PFSK-1 (cell line): Measurements from ENCODE around the gene CTRB1.

Experiments
- FOXP2 ChIP-seq: optimal IDR thresholded peaks from 2 replicates; pipeline ENCODE3; 2011; ENCODE audit warnings: borderline replicate concordance, control low read depth, inconsistent platforms; ENCODE audit not compliant: insufficient read depth; ENCODE audit errors: extremely low read length, extremely low read depth
- POLR2AphosphoS5 ChIP-seq: IDR thresholded peaks from 2 replicates; pipeline ENCODE4 v1.6.1; 2012; ENCODE audit warnings: low read depth, mild to moderate bottlenecking, control low read depth, low read length, moderate library complexity
- SIN3A ChIP-seq: IDR thresholded peaks from 2 replicates; pipeline ENCODE4 v1.6.1; 2012; ENCODE audit warnings: mild to moderate bottlenecking, low read length, moderate library complexity, borderline replicate concordance; ENCODE audit not compliant: insufficient read depth
- TAF1 ChIP-seq: IDR thresholded peaks from 2 replicates; pipeline ENCODE4 v1.6.1; 2012; ENCODE audit warnings: low read length, control low read depth, borderline replicate concordance; ENCODE audit not compliant: insufficient read depth
- TF ChIP-seq, protein P1 (sequence below), 2 experiments: IDR thresholded peaks; 2 replicates each; pipeline versions ENCODE4 v1.6.1 to v1.8.0; 2011 to 2012; ENCODE audit warnings: low read depth in 2 of 2, low read length in 2 of 2, control low read depth in 1 of 2, inconsistent platforms in 1 of 2, mild to moderate bottlenecking in 1 of 2, moderate library complexity in 1 of 2; ENCODE audit not compliant: insufficient read depth in 1 of 2

Gene CTRB1

DNA sequence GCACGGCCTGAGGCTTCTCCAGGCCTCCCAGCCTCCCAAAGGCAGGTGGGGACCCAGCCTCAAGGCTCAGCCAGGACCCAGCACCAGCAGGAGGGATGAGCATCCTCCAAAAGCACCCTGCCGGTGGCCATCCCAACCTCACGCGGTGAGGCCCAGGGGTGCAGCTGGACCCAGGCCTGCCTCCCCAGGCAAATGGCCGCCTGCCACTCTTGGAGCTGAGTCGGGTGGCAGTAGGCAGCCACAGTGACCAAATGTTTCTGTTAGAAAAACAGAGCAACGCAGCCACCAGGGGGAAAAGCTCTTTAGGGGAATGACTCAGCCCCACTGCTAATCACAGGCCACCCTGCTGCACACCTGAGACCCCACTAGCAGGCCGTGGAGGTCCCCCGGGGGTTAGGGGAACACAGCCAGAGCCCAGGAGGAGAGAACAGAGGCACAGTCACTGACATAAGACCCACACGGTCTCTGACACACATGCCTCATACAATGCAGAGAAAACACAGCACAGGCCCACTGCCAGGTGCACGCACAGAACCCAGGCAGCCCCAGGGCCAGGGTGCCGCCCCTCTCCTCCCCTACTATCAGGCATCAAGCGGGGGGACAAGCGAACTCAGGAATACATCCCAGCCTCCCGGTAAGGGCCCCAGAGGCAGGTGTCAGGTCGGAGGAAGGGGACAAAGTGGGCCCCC, 20.2 kb downstream of the CTRB1 start:
- no peak for TF ChIP-seq FOXP2
- TF ChIP-seq, protein P1, sequence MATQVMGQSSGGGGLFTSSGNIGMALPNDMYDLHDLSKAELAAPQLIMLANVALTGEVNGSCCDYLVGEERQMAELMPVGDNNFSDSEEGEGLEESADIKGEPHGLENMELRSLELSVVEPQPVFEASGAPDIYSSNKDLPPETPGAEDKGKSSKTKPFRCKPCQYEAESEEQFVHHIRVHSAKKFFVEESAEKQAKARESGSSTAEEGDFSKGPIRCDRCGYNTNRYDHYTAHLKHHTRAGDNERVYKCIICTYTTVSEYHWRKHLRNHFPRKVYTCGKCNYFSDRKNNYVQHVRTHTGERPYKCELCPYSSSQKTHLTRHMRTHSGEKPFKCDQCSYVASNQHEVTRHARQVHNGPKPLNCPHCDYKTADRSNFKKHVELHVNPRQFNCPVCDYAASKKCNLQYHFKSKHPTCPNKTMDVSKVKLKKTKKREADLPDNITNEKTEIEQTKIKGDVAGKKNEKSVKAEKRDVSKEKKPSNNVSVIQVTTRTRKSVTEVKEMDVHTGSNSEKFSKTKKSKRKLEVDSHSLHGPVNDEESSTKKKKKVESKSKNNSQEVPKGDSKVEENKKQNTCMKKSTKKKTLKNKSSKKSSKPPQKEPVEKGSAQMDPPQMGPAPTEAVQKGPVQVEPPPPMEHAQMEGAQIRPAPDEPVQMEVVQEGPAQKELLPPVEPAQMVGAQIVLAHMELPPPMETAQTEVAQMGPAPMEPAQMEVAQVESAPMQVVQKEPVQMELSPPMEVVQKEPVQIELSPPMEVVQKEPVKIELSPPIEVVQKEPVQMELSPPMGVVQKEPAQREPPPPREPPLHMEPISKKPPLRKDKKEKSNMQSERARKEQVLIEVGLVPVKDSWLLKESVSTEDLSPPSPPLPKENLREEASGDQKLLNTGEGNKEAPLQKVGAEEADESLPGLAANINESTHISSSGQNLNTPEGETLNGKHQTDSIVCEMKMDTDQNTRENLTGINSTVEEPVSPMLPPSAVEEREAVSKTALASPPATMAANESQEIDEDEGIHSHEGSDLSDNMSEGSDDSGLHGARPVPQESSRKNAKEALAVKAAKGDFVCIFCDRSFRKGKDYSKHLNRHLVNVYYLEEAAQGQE (IDR thresholded peaks at IDR 0.05; ENCODE audit: insufficient read depth in 1 of 2, low read depth in 2 of 2, low read length in 2 of 2), result no peak
- TF ChIP-seq SIN3A, result no peak
- TF ChIP-seq POLR2AphosphoS5, result no peak
- no peak for TF ChIP-seq TAF1

DNA sequence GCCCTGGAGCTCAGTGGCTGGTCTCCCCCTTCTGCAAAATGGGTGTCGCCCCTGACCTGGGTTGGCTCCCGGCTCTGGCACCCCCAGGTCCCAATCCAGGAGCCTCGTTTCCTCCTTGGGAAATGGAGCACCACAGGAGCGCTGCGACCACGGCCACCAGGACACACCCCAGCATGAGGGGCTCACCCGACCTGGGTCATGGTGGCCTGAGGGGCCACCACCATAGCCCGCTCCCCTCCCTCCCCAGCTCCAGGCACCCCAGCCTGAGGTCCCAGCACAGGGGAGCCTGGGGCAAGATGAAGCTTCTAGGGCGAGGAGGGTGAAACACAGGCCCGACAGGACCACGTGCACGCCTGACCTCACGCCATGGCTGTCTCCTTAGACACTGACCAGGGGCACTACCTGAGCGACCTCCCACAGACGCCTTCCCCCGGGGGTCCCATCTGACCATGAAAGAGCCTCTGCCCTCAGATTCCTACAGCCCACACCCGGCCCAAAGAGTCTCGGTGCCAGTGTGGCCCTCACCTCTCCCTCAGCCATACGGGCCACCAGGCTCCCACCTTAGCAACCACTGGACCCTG, 20.8 kb downstream of the CTRB1 start:
- no peak for TF ChIP-seq TAF1
- TF ChIP-seq SIN3A, result no peak
- TF ChIP-seq, protein P1 (IDR thresholded peaks at IDR 0.05; ENCODE audit: insufficient read depth in 1 of 2, low read depth in 2 of 2, low read length in 2 of 2), result no peak
- TF ChIP-seq FOXP2, result no peak
- TF ChIP-seq POLR2AphosphoS5, result no peak

DNA sequence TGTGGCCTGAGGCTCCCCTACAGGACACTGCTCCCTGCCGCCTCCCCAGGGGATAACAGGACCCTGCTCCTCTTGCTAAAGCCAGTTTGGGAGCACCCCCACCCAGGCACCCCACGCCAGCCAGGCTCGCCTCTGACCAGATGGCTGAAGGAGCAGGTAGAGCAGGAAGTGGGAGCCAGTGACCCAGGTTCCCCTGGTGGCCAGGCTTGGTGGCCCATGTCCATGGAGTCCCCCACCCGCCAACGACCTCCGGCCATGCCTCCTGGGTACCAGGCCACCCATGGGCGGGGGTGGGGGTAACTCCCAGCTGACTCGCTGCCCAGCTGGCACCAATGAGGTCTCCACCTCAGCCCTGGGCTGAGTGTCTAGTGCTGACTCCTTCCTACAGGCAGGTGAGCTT, 22.6 kb downstream of the CTRB1 start:
- no peak for TF ChIP-seq SIN3A
- TF ChIP-seq, protein P1 (IDR thresholded peaks at IDR 0.05; ENCODE audit: insufficient read depth in 1 of 2, low read depth in 2 of 2, low read length in 2 of 2), result no peak
- TF ChIP-seq POLR2AphosphoS5, result no peak; the same call in 1 of the 2 replicates
- no peak for TF ChIP-seq TAF1
- no peak for TF ChIP-seq FOXP2

DNA sequence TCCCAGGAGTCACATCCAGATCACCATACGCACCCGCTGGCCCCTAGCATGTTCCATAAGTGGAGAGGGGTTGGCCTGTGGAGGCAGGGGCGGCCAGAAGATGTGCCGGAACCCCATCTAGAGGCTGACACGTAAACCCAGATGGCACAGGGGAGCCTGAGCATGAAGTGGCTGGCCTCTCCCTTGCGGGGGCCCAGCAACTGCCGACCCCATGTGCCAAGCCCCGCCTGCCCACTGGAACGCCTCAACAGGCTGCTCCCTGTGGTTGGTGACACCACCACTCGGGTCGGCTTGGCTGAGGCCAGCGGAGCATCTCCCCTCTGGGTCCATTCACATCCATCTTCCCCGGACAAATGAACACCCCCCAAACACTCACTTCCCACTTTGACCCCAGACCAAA, 23.2 kb downstream of the CTRB1 start:
- TF ChIP-seq POLR2AphosphoS5, result no peak
- TF ChIP-seq SIN3A, result no peak
- TF ChIP-seq FOXP2, result no peak
- TF ChIP-seq, protein P1 (IDR thresholded peaks at IDR 0.05; ENCODE audit: insufficient read depth in 1 of 2, low read depth in 2 of 2, low read length in 2 of 2), result no peak
- no peak for TF ChIP-seq TAF1

DNA sequence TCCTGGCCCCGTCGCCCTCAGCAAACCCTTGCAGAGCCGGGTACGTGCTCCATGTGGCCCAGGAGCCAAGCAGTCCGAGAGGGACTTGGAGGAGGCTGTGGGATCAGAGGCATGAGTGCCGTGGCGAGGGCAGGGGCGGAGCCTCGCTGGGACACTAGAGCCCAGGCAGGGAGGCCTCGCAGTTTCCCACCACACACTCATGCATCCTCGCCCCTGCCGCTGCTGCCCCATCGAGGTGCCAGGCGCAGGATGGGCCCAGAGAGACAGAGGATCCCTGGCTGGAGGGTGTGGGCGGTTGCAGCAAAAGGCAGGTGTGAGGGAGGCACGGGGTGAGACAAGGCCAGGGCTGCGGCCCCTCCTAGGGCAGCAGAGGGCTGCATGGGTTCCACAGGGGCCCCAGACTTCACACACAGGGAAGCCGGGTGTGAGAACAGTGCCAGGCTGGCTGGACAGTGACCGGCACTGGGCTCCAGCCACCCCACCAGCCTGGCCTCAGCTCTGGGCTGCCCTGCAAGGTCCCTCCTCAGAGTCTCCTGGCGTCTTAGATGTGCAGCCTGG, 25.0 kb downstream of the CTRB1 start:
- TF ChIP-seq POLR2AphosphoS5 (no peak), TAF1 (no peak), SIN3A (no peak), FOXP2 (no peak)
- TF ChIP-seq, protein P1 (IDR thresholded peaks at IDR 0.05; ENCODE audit: insufficient read depth in 1 of 2, low read depth in 2 of 2, low read length in 2 of 2), result no peak
